GM19023 (cell line): ENCODE results near the gene FHL2.
"Not testable (repeated sequence)": the region's sequence is repeated elsewhere in the genome, so short reads cannot be mapped to it uniquely, and the experiment has no call there.

Source experiments
- ATAC-seq: cut with Tn5 transposase; IDR thresholded peaks from one replicate; pipeline ENCODE4 v1.9.1; 2021; ENCODE audit warnings: mild to moderate bottlenecking, moderate library complexity; ENCODE audit not compliant: unreplicated experiment

The FHL2 gene

DNA sequence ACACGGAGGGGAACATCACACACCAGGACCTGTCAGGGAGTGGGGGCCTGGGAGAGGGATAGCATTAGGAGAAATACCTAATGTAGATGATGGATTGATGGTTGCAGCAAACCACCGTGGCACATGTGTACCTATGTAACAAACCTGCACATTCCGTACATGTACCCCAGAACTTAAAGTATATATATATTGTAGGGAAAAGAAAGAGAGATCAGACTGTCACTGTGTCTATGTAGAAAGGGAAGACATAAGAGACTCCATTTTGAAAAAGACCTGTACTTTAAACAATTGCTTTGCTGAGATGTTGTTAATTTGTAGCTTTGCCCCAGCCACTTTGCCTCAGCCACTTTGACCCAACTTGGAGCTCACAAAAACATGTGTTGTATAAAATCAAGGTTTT, 26.0 kb upstream of the FHL2 start:
- not testable (repeated sequence) for ATAC-seq

DNA sequence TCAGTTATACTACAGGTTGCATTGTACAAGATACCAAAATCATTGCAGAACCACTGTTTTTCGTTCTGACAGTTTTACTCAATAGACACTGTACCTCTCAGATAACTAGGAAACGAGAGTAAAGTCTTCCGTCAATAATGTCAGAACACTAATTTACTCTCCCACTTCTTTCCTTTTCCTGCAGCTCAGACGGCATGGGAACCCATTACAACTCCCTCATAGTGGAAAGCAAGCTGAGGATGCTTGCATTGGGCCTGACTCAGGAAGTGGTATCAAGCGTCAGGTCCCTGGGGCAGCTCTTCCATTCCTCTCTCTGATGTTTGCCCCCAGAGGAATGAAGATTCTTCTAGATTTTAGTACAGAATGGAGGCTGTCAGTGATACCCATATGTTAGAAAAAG, 23.9 kb upstream of the FHL2 start:
- ATAC-seq = no peak

GRCh38 chr2:105421053-105421452, 22.2 kb upstream of the FHL2 start:
- no peak for ATAC-seq

- ATAC-seq = no peak
These were observed 19.7 kb upstream of the FHL2 start for GRCh38 chr2:105418522-105418921.

DNA sequence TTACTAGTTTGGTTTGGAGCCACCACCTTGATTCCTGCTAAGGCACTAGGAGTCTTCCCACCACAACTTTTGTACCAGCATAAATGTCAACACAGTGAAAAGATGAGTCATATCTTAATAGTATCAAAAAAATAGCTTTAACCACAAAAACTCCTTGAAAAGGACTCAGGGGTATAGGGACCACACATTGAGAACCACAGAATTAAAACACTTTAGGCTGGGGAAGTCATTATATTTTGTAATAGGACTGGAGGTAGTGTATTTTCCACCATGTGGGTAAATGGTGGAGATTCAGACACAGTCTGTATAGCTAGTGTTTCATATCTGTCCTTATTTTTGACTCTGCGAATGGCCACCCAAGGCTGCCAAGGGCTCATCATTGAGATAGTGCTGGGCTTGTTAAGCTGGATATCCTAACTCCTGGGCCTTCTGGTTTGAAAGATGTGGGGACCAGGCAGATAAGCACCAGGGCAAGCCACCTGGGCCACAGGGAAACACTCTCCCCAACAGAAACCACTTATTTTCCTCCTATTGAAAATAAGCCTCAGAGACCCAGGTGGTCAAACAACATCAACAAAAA, 19.1 kb upstream of the FHL2 start:
- no peak for ATAC-seq

- ATAC-seq = no peak
These were observed 17.3 kb upstream of the FHL2 start for GRCh38 chr2:105416156-105416555.

DNA sequence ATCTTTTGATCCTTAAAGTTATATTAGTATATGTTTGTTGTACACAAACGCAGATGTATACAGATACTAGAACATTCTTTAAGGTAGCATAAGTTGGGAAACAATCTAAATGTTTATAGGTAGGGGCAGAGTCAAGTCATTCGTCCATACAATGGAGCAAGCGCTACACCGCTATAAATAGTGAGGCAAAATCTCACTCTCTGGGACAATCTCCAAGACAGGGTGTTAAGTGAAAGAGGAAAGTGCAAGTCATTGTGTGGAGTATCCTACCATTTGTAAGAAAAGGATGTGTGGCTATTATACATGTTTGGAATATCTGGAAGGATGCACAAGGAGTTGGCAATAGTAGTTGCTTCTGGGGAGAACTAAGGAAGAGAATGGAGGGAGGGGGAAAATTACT, 16.2 kb upstream of the FHL2 start:
- no peak for ATAC-seq

- no peak for ATAC-seq
These were observed 14.4 kb upstream of the FHL2 start for GRCh38 chr2:105413206-105413605.

DNA sequence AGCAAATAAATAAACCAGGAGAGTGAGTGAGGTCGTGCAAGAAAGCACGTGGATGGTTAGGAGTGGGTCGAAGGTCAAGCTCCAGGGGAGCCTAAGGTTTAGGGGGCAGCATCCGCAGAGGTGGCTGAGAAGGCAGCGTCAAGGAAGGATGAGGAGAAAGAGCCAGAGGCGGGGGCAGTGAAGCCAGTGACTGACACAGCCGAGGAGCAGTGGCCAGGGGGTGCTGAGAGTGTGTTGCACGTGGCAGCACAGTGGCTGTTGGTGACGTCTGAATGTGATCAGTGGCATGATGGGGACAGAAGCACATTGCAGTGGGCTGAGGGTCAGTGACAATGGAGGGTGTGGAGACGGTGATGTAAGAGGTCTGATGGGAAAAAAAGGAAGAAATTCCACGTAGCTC, 13.7 kb upstream of the FHL2 start:
- ATAC-seq = no peak

DNA sequence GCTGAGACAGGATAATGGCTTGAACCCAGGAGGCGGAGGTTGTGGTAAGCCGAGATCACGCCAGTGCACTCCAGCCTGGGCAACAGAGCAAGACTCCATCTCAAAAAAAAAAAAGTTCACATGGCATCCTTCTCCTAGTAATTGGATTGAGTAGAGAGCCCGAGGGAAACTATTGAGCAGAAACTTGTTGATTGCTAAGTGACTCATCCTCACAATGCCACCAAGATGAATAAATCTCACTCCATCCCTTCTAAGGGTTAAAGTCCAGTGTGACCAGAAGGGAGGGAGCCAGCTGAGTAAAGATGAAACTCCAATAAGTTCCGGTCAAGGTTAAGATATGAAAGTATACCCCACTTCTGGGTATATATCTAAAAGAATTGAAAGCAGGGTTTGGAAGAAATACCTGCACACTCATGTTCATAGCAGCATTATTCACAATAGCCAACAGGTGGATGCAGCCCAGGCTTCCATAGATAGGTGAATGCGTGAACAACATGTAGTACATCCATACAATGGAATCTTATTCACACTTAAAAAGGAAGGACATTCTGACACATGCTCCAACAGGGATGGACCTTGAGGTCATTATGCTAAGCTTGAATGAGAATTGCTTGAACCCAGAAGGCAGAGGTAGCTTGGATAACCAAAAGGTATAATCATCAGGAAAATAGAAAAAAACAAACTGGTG, 13.0 kb upstream of the FHL2 start:
- peak; percentile 71 for ATAC-seq

GRCh38 chr2:105410554-105410953, 11.7 kb upstream of the FHL2 start:
- ATAC-seq = no peak

GRCh38 chr2:105409717-105410116, 10.9 kb upstream of the FHL2 start:
- no peak for ATAC-seq

DNA sequence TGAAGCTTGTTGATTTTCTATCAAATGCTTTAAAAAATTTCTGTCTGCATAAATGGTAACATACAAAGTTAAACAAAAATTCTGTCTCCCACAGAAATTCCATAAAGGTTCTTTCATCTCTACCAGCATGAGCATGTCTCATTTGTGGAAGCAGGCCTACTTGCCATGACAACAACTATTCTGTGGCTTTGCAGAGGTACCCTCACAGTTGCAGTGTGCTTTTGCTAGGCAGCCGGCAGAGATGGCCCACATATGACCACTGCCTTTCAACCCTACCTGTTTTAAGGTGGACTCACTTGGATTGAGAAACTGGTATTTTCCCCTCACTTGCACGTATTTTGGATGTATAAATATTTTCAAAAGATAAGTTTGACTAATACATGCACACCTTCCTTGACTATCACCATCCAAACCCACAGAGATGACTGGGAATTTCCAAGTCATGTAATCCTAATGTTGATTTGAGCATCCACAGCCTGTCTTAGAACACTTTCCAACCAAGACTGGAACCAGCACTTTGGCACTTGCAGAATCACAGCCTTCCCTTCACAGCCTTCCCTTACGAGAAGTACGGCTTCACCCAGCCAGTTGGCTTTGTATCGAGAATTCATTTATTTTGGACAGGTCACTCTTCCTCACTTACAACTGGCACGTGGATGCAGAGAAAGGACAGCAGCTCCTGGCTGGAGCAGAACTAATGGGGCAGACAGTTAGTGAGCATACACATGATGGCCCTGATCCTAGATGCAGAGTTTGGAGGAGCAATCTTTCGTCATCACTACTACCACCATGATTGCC, 9.3 kb upstream of the FHL2 start:
- no peak for ATAC-seq

- no peak for ATAC-seq
These were observed 7.4 kb upstream of the FHL2 start for GRCh38 chr2:105406221-105406620.

- no peak for ATAC-seq
These were observed 6.4 kb upstream of the FHL2 start for GRCh38 chr2:105405291-105405690.

DNA sequence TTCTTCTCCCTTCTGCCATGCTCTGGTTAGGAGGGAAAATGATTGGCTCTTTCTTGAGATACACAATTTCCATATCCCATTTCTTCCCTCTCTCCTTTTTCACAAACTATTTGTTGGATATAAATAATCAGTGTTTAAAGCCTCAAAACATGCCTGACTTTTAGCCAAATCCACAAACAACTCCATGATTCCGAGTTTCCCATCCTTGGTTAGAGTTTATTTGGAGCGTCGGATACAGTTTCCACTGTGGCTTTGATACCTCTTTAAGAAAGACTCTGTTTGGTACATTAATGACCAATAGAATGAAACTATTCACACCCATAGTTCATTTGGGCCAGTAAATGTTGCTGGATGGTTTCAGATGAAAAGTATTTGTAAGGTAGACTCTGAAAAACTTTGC, 5.9 kb upstream of the FHL2 start:
- ATAC-seq = no peak

GRCh38 chr2:105403783-105404698, 5.2 kb upstream of the FHL2 start:
- ATAC-seq = no peak

- no peak for ATAC-seq
These were observed 4.5 kb upstream of the FHL2 start for GRCh38 chr2:105403241-105403782.

- no peak for ATAC-seq
These were observed 4.0 kb upstream of the FHL2 start for GRCh38 chr2:105402809-105403208.

DNA sequence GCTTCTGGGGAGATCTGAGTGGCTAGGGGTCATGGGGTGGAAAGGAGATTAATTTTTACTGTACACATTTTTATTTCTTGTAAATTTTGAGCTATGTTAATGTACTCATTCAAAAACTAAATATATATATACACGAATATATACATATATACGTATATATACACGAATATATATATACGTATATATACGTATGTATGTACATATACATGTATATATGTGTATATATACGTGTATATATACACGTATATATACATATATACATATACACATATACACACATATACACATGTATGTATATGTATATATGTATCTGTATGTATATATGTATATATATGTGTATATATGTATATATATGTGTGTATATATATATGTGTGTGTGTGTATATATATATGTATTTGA, 3.0 kb upstream of the FHL2 start:
- no peak for ATAC-seq

GRCh38 chr2:105400138-105400540, 1.3 kb upstream of the FHL2 start:
- no peak for ATAC-seq
